ENCODE data around the gene AMDHD1. TPM values are rescaled to one million over a fixed set of nuclear protein-coding genes. Genes with fewer than 3 reads are reported as not detected.

AMDHD1 gene
- total RNA-seq, 1 donor, result not detected

GRCh38 chr12:95919110-95919509 is 24.0 kb upstream of the AMDHD1 start:
- no peak overlapping the region for H3K4me3 ChIP-seq (ENCODE audit: low read depth, low read length)
- no peak for TF ChIP-seq CTCF (IDR thresholded peaks at IDR 0.05; ENCODE audit: insufficient read depth, low read depth, low read length)
- no peak for DNase-seq (ENCODE audit: low read depth)

- DNase-seq (ENCODE audit: low read depth), result no peak
- TF ChIP-seq CTCF (IDR thresholded peaks at IDR 0.05; ENCODE audit: insufficient read depth, low read depth, low read length), result no peak
- no peak overlapping the region for H3K4me3 ChIP-seq (ENCODE audit: low read depth, low read length)
These were observed 20.9 kb upstream of the AMDHD1 start for GRCh38 chr12:95922231-95922630.

- TF ChIP-seq CTCF (IDR thresholded peaks at IDR 0.05; ENCODE audit: insufficient read depth, low read depth, low read length), result no peak
- DNase-seq (ENCODE audit: low read depth), result no peak
- no peak overlapping the region for H3K4me3 ChIP-seq (ENCODE audit: low read depth, low read length)
These were observed 2.6 kb upstream of the AMDHD1 start for GRCh38 chr12:95940514-95940913.

GRCh38 chr12:95942101-95942523 is 1.0 kb upstream of the AMDHD1 start:
- TF ChIP-seq CTCF (IDR thresholded peaks at IDR 0.05; ENCODE audit: insufficient read depth, low read depth, low read length), result no peak
- H3K4me3 ChIP-seq (ENCODE audit: low read depth, low read length), result peak overlapping the region; percentile 80
- no peak for DNase-seq (ENCODE audit: low read depth)

- peak within 1 kb of the TSS; percentile 80 for H3K4me3 ChIP-seq (ENCODE audit: low read depth, low read length)
- peak; percentile 44 for DNase-seq (ENCODE audit: low read depth)
- no peak for TF ChIP-seq CTCF (IDR thresholded peaks at IDR 0.05; ENCODE audit: insufficient read depth, low read depth, low read length)
These were observed 404 bp upstream of the AMDHD1 start, which contains the start of gene CCDC38 for GRCh38 chr12:95942524-95943329. Gene CCDC38, minus strand, starts transcription at chr12:95942614. Its CDS starts 6,105 bp downstream, at chr12:95936509.

GRCh38 chr12:95944108-95944704 is 1.1 kb downstream of the AMDHD1 start:
- DNase-seq (ENCODE audit: low read depth), result no peak
- no peak overlapping the region for H3K4me3 ChIP-seq (ENCODE audit: low read depth, low read length)
- no peak for TF ChIP-seq CTCF (IDR thresholded peaks at IDR 0.05; ENCODE audit: insufficient read depth, low read depth, low read length)
